Measurements from ENCODE around the gene IL1RAPL1. TPM values are rescaled to one million over a fixed set of nuclear protein-coding genes. Genes with fewer than 3 reads are reported as not detected.

The IL1RAPL1 gene
- polyA plus RNA-seq, 1 donor from 2014 or later = not detected

GRCh38 chrX:29187264-29187663, 600.0 kb downstream of the IL1RAPL1 start:
- H3K79me2 ChIP-seq (replicated peaks; ENCODE audit: insufficient read depth, low read length) = no peaks in the 10 kb centered on the region

GRCh38 chrX:29196501-29196900, 609.3 kb downstream of the IL1RAPL1 start:
- no peaks in the 10 kb centered on the region for H4K20me1 ChIP-seq (ENCODE audit: insufficient read depth)
- H3K4me3 ChIP-seq (ENCODE audit: low read length) = no peak overlapping the region
- H3K79me2 ChIP-seq (replicated peaks; ENCODE audit: insufficient read depth, low read length) = no peaks in the 10 kb centered on the region
- H3K9ac ChIP-seq (ENCODE audit: low read length) = no peak overlapping the region
- H3K9me2 ChIP-seq (ENCODE audit: insufficient read depth, low read length) = no peaks in the 10 kb centered on the region
- TF ChIP-seq EP300 (conservative IDR thresholded peaks at IDR 0.05; ENCODE audit: poor library complexity, severe bottlenecking) (no peak), SMC3 (conservative IDR thresholded peaks at IDR 0.05; ENCODE audit: poor library complexity) (no peak), TAF1 (IDR thresholded peaks at IDR 0.05; ENCODE audit: low read depth) (no peak), EZH2 (IDR thresholded peaks at IDR 0.05; ENCODE audit: borderline replicate concordance, insufficient read depth, low read length, poor library complexity, severe bottlenecking) (no peak), CTCF (IDR thresholded peaks at IDR 0.05; ENCODE audit: poor library complexity, severe bottlenecking) (no peak)
- H2AFZ ChIP-seq (ENCODE audit: low read depth, low read length) = no peak overlapping the region
- H3K27me3 ChIP-seq (ENCODE audit: insufficient read depth, low read depth, low read length) = no peaks in the 10 kb centered on the region
- no peak overlapping the region for H3K4me2 ChIP-seq (ENCODE audit: low read length)
- no peaks in the 10 kb centered on the region for H3K9me3 ChIP-seq (ENCODE audit: low read length)
- H3K36me3 ChIP-seq (ENCODE audit: insufficient read depth, low read length) = no peaks in the 10 kb centered on the region
- H3K27ac ChIP-seq (ENCODE audit: low read length) = no peak overlapping the region
- no peaks in the 10 kb centered on the region for H3F3A ChIP-seq (ENCODE audit: insufficient read depth, low read length, poor library complexity, severe bottlenecking)

More at GRCh38 chrX:29187264-29187663, 600.0 kb downstream of the IL1RAPL1 start:
- Histone ChIP-seq H3K9ac (ENCODE audit: low read length) (no peak overlapping the region), H3K4me2 (ENCODE audit: low read length) (no peak overlapping the region), H3K27ac (ENCODE audit: low read length) (no peak overlapping the region), H2AFZ (ENCODE audit: low read depth, low read length) (no peak overlapping the region), H3K27me3 (ENCODE audit: insufficient read depth, low read depth, low read length) (no peaks in the 10 kb centered on the region), H3F3A (ENCODE audit: insufficient read depth, low read length, poor library complexity, severe bottlenecking) (no peaks in the 10 kb centered on the region), H3K36me3 (ENCODE audit: insufficient read depth, low read length) (no peaks in the 10 kb centered on the region), H3K4me3 (ENCODE audit: low read length) (no peak overlapping the region), H3K9me2 (ENCODE audit: insufficient read depth, low read length) (no peaks in the 10 kb centered on the region), H3K9me3 (ENCODE audit: low read length) (no peaks in the 10 kb centered on the region), H4K20me1 (ENCODE audit: insufficient read depth) (no peaks in the 10 kb centered on the region)
- TF ChIP-seq TAF1 (IDR thresholded peaks at IDR 0.05; ENCODE audit: low read depth) (no peak), SMC3 (conservative IDR thresholded peaks at IDR 0.05; ENCODE audit: poor library complexity) (no peak), CTCF (IDR thresholded peaks at IDR 0.05; ENCODE audit: poor library complexity, severe bottlenecking) (no peak), MXI1 (conservative IDR thresholded peaks at IDR 0.05; ENCODE audit: poor library complexity, severe bottlenecking) (no peak), RAD21 (conservative IDR thresholded peaks at IDR 0.05) (no peak), EP300 (conservative IDR thresholded peaks at IDR 0.05; ENCODE audit: poor library complexity, severe bottlenecking) (no peak), EZH2 (IDR thresholded peaks at IDR 0.05; ENCODE audit: borderline replicate concordance, insufficient read depth, low read length, poor library complexity, severe bottlenecking) (no peak), POLR2AphosphoS5 (IDR thresholded peaks at IDR 0.05) (no peak), REST (IDR thresholded peaks at IDR 0.05; ENCODE audit: borderline replicate concordance) (no peak)
